HCT116 (cell line): ENCODE measurements around the gene LOXL1. TPM values are rescaled to one million over a fixed set of nuclear protein-coding genes. Genes with fewer than 3 reads are reported as not detected.
A peak's percentile ranks its signal among the peaks of the same experiment; 100 is the strongest.

ENCODE experiments used
- ATAC-seq: fragments of 200-7000 bp; cut with Tn5 transposase; 2 replicates; pipeline ENCODE4 v1.9.1; 2020; ENCODE audit warnings: mild to moderate bottlenecking, moderate library complexity
- BruUV-seq: library from RNA; stranded (reverse); fragments of 400-500 nt; replicated peaks from 2 replicates; lab custom pipeline; 2021; lab: Mats Ljungman, UMichigan
- CTCF ChIA-PET: fragments of 300-600 bp; sonication (Branson Sonifier 250); formaldehyde crosslinking; loops from one replicate; lab custom pipeline; 2021; ENCODE audit warnings: antibody characterized with exemption; lab: Charles Lee
- POLR2A ChIA-PET: fragments of 300-600, 350-600 bp; sonication (Branson Sonifier 250); formaldehyde crosslinking; loops from one replicate; lab custom pipeline; 2021; ENCODE audit warnings: antibody characterized with exemption; lab: Charles Lee
- RAD21 ChIA-PET, 2 experiments: fragments of 300-600 bp; sonication (Branson Sonifier 250); formaldehyde crosslinking; loops; one replicate each; lab custom pipeline; 2023; ENCODE audit warnings: low total read pairs in 2 of 2; ENCODE audit not compliant: uncharacterized antibody in 2 of 2, unreplicated experiment in 2 of 2, low non-redundant PET in 1 of 2; lab: Charles Lee
- DNase-seq: peaks from one replicate; pipeline ENCODE4 v3.0.0-alpha.2; 2010; ENCODE audit warnings: low read depth, low spot score
- H2AFZ ChIP-seq: fragments of 200-600 bp; shearing (Covaris generic), sonication (generic); 2 replicates; pipeline ENCODE4 v1.6.1; 2017; ENCODE audit warnings: low read depth, mixed run types, mixed read lengths, antibody characterized with exemption, low read length; ENCODE audit not compliant: poor library complexity, severe bottlenecking
- H3K27ac ChIP-seq: 2 replicates; pipeline ENCODE4 v1.5.1; 2012; ENCODE audit warnings: low read depth, low read length
- H3K27me3 ChIP-seq: fragments of 200-600 bp; sonication (generic); 2 replicates; pipeline ENCODE4 v1.6.1; 2016; ENCODE audit warnings: mixed run types, low read length, mixed read lengths; ENCODE audit not compliant: insufficient read depth
- H3K36me3 ChIP-seq, 2 experiments: fragments of 200-500 bp in 1 of 2; fragments of 200-600 bp in 1 of 2; sonication (Bioruptor generic) in 1 of 2; sonication (generic) in 1 of 2; 2 replicates each; pipeline versions ENCODE4 v1.5.1 to v1.6.1; 2014 to 2016; ENCODE audit warnings: low read length in 2 of 2, inconsistent platforms in 1 of 2, mixed read lengths in 1 of 2, mixed run types in 1 of 2; ENCODE audit not compliant: insufficient read depth in 2 of 2, control insufficient read depth in 1 of 2
- H3K4me1 ChIP-seq, 2 experiments: fragments of 200-600 bp in 1 of 2; sonication (generic) in 1 of 2; 2 replicates each; pipeline versions ENCODE4 v1.5.1 to v1.6.1; 2012 to 2017; ENCODE audit warnings: low read length in 2 of 2, inconsistent platforms in 1 of 2, mild to moderate bottlenecking in 1 of 2, mixed read lengths in 1 of 2, mixed run types in 1 of 2, moderate library complexity in 1 of 2; ENCODE audit not compliant: insufficient read depth in 2 of 2, control insufficient read depth in 1 of 2
- H3K4me2 ChIP-seq: fragments of 200-600 bp; sonication (generic); 2 replicates; pipeline ENCODE4 v1.6.1; 2017; ENCODE audit warnings: mixed run types, low read length, mixed read lengths
- H3K4me3 ChIP-seq, 2 experiments: fragments of 200-600 bp in 1 of 2; sonication (generic) in 1 of 2; replicated peaks in 1 of 2; 2 replicates each; pipeline ENCODE4 v1.5.1; 2011 to 2016; ENCODE audit warnings: low read length in 2 of 2, control low read depth in 1 of 2, low read depth in 1 of 2, mild to moderate bottlenecking in 1 of 2, mixed read lengths in 1 of 2, mixed run types in 1 of 2
- H3K79me2 ChIP-seq: fragments of 200-600 bp; sonication (generic); 2 replicates; pipeline ENCODE4 v1.6.1; 2017; ENCODE audit warnings: mild to moderate bottlenecking, mixed run types, low read length, moderate library complexity, mixed read lengths; ENCODE audit not compliant: insufficient read depth
- H3K9ac ChIP-seq: fragments of 200-600 bp; sonication (generic); 2 replicates; pipeline ENCODE4 v1.6.1; 2016; ENCODE audit warnings: low read length, mixed read lengths
- H3K9me2 ChIP-seq: fragments of 200-600 bp; sonication (generic), shearing (Covaris generic); 2 replicates; pipeline ENCODE4 v1.6.1; 2017; ENCODE audit warnings: mixed run types, mild to moderate bottlenecking, moderate library complexity; ENCODE audit not compliant: insufficient read depth
- H3K9me3 ChIP-seq, 2 experiments: fragments of 200-500 bp in 1 of 2; fragments of 200-600 bp in 1 of 2; sonication (Bioruptor generic) in 1 of 2; sonication (generic) in 1 of 2; 2 replicates each; pipeline ENCODE4 v1.6.1; 2014 to 2017; ENCODE audit warnings: low read length in 2 of 2, mixed read lengths in 2 of 2, inconsistent platforms in 1 of 2, low read depth in 1 of 2, mild to moderate bottlenecking in 1 of 2, mixed run types in 1 of 2, moderate library complexity in 1 of 2; ENCODE audit not compliant: control insufficient read depth in 1 of 2, insufficient read depth in 1 of 2
- H4K20me1 ChIP-seq: fragments of 200-600 bp; sonication (generic), shearing (Covaris generic); 2 replicates; pipeline ENCODE4 v1.6.1; 2017; ENCODE audit warnings: mixed run types, mild to moderate bottlenecking, moderate library complexity; ENCODE audit not compliant: insufficient read depth
- CBX3 ChIP-seq: IDR thresholded peaks from 2 replicates; pipeline ENCODE4 v1.6.1; 2012; ENCODE audit warnings: low read depth
- EGR1 ChIP-seq: IDR thresholded peaks from 2 replicates; pipeline ENCODE4 v1.6.1; 2012; ENCODE audit warnings: low read depth
- EZH2 ChIP-seq: fragments of 200-600 bp; sonication (generic); IDR thresholded peaks from 2 replicates; pipeline ENCODE4 v1.6.1; 2017; ENCODE audit warnings: antibody characterized with exemption, mixed run types
- FOSL1 ChIP-seq: IDR thresholded peaks from 2 replicates; pipeline ENCODE4 v1.6.1; 2012; ENCODE audit warnings: low read depth
- POLR2A ChIP-seq: IDR thresholded peaks from 2 replicates; pipeline ENCODE4 v1.7.0; 2011; ENCODE audit warnings: borderline replicate concordance; ENCODE audit not compliant: insufficient read depth, insufficient read length; ENCODE audit errors: extremely low read depth
- POLR2AphosphoS5 ChIP-seq: IDR thresholded peaks from 2 replicates; pipeline ENCODE4 v1.6.1; 2011; ENCODE audit warnings: mild to moderate bottlenecking, low read depth, low read length, moderate library complexity
- RAD21 ChIP-seq: IDR thresholded peaks from 2 replicates; pipeline ENCODE4 v1.6.1; 2012; ENCODE audit warnings: low read depth, mild to moderate bottlenecking
- SRF ChIP-seq: IDR thresholded peaks from 2 replicates; pipeline ENCODE4 v1.6.1; 2012; ENCODE audit warnings: low read depth
- TCF7L2 ChIP-seq: IDR thresholded peaks from 2 replicates; pipeline ENCODE4 v1.7.0; 2011; ENCODE audit warnings: borderline replicate concordance, inconsistent platforms; ENCODE audit not compliant: insufficient read depth, insufficient read length; ENCODE audit errors: extremely low read depth
- YY1 ChIP-seq: IDR thresholded peaks from 2 replicates; pipeline ENCODE4 v1.6.1; 2011; ENCODE audit warnings: low read length, low read depth, moderate library complexity, mild to moderate bottlenecking; ENCODE audit not compliant: insufficient replicate concordance; ENCODE audit errors: extremely low read depth
- ZFX ChIP-seq: fragments of 450-650 bp; IDR thresholded peaks from 2 replicates; pipeline ENCODE4 v1.6.1; 2017
- ZNF274 ChIP-seq: fragments of 200-500 bp; sonication (Bioruptor generic); IDR thresholded peaks from 2 replicates; pipeline ENCODE4 v1.6.1; 2014; ENCODE audit warnings: mild to moderate bottlenecking, low read depth, low read length, inconsistent platforms
- intact Hi-C: fragments of 100-400 bp; cut with micrococcal nuclease; formaldehyde crosslinking; loops from 2 replicates; pipeline ENCODE4 v1.10.0; 2022
- total RNA-seq: library from RNA; stranded (reverse); gene quantifications from one replicate; pipeline ENCODE4 v1.2.1, GENCODE V29; 2021; ENCODE audit not compliant: unreplicated experiment
- TF ChIP-seq, protein P1 (sequence below): IDR thresholded peaks from 2 replicates; pipeline ENCODE4 v1.6.1; 2011; ENCODE audit warnings: mild to moderate bottlenecking, low read length, moderate library complexity; ENCODE audit not compliant: insufficient replicate concordance; ENCODE audit errors: extremely low read depth
- TF ChIP-seq, protein P2 (sequence below): IDR thresholded peaks from 2 replicates; pipeline ENCODE4 v1.6.1; 2012
- TF ChIP-seq, protein P3 (sequence below): IDR thresholded peaks from 2 replicates; pipeline ENCODE4 v1.6.1; 2012; ENCODE audit warnings: low read depth
- TF ChIP-seq, protein P4 (sequence below): IDR thresholded peaks from 2 replicates; pipeline ENCODE4 v1.6.1; 2012
- TF ChIP-seq, protein P5 (sequence below), 3 experiments: fragments of 200-600 bp in 1 of 3; sonication (generic) in 1 of 3; IDR thresholded peaks in 2 of 3; conservative IDR thresholded peaks in 1 of 3; 2 replicates each; pipeline ENCODE4 v1.5.1; 2012 to 2017; ENCODE audit warnings: low read depth in 2 of 3, low read length in 2 of 3, antibody characterized with exemption in 1 of 3, borderline replicate concordance in 1 of 3, control low read depth in 1 of 3, mild to moderate bottlenecking in 1 of 3, mixed read lengths in 1 of 3, mixed run types in 1 of 3, moderate library complexity in 1 of 3; ENCODE audit not compliant: insufficient read depth in 1 of 3

Gene LOXL1
- total RNA-seq, 1 experiment from 2014 or later, result 14.9 TPM

DNA sequence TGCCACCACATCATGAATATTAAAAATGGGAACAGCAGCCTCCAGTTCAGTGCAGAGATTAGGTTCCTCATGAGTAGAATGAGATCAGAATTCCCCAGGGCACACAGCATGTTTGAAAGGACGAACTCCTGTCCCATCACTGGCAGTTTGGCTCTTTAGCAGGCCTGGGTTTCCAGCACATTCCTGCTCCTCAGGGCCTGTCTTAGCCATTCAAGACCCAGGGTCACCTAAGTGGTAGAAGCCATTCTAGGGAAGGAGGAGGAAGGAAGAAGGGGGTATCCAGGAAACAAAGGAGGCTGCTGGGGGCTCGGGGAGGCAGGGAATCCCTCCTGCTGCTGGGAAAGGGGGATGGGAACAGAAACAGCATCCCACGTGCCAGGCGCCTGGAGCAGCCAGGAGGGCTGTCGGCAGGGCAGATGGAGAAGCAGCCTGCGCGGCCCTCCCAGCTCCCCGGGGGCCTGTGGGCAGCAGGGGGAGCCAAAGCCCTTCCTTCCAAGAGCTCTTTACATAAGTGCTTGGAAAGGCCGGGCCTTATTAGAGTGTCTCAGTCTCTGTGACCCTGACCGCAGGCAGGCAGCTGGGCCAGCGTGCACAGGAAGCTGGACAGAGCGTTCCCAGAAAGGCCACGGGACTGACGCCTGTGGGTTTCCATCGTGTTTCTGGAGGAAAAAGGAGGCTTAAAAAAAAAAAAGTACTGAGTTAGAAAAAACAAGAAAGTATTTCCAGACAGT is 24.7 kb downstream of the LOXL1 start:
- ATAC-seq (peak; percentile 97), DNase-seq (no peak)
- no TSS peak for BruUV-seq
- ChIA-PET RAD21 (interaction anchor here in 1 of 2 experiments (0.5 to 0.8 kb wide), 2 partner anchors 14 to 359 kb away, joined by 3 read pairs; no protein-coding TSS in a partner anchor), CTCF (interaction anchor here (0.6 to 2.4 kb wide), 16 partner anchors 10 to 370 kb away, joined by 3 to 23 read pairs (median 7); partner anchors contain the start of gene LOXL1), POLR2A (interaction anchor here (1.0 kb wide), 1 partner anchor 21 kb away, joined by 3 read pairs; no protein-coding TSS in a partner anchor)
- Histone ChIP-seq H3K79me2 (no peaks in the 10 kb centered on the region), H3K27ac (no peak overlapping the region), H3K4me1 (peaks cover 0 to 16% of the 10 kb centered on the region in 2 experiments; a peak in 3 of 4 replicates), H4K20me1 (no peaks in the 10 kb centered on the region), H3K9ac (no peak overlapping the region), H2AFZ (no peak overlapping the region), H3K9me2 (no peaks in the 10 kb centered on the region), H3K36me3 (no peaks in the 10 kb centered on the region), H3K4me2 (no peak overlapping the region), H3K4me3 (no peak overlapping the region), H3K27me3 (no peaks in the 10 kb centered on the region), H3K9me3 (no peaks in the 10 kb centered on the region)
- intact Hi-C loops, result loop anchor here (1.0 kb wide), 1 partner anchor 13 kb away; no protein-coding TSS in a partner anchor
- no peak for TF ChIP-seq TCF7L2
- TF ChIP-seq FOSL1, result no peak
- TF ChIP-seq, protein P1, sequence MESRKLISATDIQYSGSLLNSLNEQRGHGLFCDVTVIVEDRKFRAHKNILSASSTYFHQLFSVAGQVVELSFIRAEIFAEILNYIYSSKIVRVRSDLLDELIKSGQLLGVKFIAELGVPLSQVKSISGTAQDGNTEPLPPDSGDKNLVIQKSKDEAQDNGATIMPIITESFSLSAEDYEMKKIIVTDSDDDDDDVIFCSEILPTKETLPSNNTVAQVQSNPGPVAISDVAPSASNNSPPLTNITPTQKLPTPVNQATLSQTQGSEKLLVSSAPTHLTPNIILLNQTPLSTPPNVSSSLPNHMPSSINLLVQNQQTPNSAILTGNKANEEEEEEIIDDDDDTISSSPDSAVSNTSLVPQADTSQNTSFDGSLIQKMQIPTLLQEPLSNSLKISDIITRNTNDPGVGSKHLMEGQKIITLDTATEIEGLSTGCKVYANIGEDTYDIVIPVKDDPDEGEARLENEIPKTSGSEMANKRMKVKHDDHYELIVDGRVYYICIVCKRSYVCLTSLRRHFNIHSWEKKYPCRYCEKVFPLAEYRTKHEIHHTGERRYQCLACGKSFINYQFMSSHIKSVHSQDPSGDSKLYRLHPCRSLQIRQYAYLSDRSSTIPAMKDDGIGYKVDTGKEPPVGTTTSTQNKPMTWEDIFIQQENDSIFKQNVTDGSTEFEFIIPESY, result no peak
- TF ChIP-seq ZNF274, result no peak
- TF ChIP-seq, protein P2, sequence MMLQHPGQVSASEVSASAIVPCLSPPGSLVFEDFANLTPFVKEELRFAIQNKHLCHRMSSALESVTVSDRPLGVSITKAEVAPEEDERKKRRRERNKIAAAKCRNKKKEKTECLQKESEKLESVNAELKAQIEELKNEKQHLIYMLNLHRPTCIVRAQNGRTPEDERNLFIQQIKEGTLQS, result no peak
- no peak for TF ChIP-seq POLR2A
- TF ChIP-seq POLR2AphosphoS5, result no peak
- TF ChIP-seq, protein P3, sequence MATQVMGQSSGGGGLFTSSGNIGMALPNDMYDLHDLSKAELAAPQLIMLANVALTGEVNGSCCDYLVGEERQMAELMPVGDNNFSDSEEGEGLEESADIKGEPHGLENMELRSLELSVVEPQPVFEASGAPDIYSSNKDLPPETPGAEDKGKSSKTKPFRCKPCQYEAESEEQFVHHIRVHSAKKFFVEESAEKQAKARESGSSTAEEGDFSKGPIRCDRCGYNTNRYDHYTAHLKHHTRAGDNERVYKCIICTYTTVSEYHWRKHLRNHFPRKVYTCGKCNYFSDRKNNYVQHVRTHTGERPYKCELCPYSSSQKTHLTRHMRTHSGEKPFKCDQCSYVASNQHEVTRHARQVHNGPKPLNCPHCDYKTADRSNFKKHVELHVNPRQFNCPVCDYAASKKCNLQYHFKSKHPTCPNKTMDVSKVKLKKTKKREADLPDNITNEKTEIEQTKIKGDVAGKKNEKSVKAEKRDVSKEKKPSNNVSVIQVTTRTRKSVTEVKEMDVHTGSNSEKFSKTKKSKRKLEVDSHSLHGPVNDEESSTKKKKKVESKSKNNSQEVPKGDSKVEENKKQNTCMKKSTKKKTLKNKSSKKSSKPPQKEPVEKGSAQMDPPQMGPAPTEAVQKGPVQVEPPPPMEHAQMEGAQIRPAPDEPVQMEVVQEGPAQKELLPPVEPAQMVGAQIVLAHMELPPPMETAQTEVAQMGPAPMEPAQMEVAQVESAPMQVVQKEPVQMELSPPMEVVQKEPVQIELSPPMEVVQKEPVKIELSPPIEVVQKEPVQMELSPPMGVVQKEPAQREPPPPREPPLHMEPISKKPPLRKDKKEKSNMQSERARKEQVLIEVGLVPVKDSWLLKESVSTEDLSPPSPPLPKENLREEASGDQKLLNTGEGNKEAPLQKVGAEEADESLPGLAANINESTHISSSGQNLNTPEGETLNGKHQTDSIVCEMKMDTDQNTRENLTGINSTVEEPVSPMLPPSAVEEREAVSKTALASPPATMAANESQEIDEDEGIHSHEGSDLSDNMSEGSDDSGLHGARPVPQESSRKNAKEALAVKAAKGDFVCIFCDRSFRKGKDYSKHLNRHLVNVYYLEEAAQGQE, result no peak
- no peak for TF ChIP-seq YY1
- TF ChIP-seq, protein P4, sequence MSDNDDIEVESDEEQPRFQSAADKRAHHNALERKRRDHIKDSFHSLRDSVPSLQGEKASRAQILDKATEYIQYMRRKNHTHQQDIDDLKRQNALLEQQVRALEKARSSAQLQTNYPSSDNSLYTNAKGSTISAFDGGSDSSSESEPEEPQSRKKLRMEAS, result no peak; the same call in 1 of the 2 replicates
- TF ChIP-seq EGR1, result no peak
- TF ChIP-seq CBX3, result no peak
- no peak for TF ChIP-seq EZH2
- peak; percentile 88 for TF ChIP-seq RAD21
- TF ChIP-seq, protein P5, sequence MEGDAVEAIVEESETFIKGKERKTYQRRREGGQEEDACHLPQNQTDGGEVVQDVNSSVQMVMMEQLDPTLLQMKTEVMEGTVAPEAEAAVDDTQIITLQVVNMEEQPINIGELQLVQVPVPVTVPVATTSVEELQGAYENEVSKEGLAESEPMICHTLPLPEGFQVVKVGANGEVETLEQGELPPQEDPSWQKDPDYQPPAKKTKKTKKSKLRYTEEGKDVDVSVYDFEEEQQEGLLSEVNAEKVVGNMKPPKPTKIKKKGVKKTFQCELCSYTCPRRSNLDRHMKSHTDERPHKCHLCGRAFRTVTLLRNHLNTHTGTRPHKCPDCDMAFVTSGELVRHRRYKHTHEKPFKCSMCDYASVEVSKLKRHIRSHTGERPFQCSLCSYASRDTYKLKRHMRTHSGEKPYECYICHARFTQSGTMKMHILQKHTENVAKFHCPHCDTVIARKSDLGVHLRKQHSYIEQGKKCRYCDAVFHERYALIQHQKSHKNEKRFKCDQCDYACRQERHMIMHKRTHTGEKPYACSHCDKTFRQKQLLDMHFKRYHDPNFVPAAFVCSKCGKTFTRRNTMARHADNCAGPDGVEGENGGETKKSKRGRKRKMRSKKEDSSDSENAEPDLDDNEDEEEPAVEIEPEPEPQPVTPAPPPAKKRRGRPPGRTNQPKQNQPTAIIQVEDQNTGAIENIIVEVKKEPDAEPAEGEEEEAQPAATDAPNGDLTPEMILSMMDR (IDR thresholded peaks at IDR 0.05 in 2 of 3, conservative IDR thresholded peaks at IDR 0.05 in 1 of 3; ENCODE audit: borderline replicate concordance in 1 of 3, insufficient read depth in 1 of 3, low read depth in 2 of 3, low read length in 2 of 3), result peak; percentile 66 to 93 (median 81)
- no peak for TF ChIP-seq ZFX
- TF ChIP-seq SRF, result no peak
